ENCODE measurements around the gene SLC25A15.
A peak's percentile ranks its signal among the peaks of the same experiment; 100 is the strongest.

SLC25A15 gene

DNA sequence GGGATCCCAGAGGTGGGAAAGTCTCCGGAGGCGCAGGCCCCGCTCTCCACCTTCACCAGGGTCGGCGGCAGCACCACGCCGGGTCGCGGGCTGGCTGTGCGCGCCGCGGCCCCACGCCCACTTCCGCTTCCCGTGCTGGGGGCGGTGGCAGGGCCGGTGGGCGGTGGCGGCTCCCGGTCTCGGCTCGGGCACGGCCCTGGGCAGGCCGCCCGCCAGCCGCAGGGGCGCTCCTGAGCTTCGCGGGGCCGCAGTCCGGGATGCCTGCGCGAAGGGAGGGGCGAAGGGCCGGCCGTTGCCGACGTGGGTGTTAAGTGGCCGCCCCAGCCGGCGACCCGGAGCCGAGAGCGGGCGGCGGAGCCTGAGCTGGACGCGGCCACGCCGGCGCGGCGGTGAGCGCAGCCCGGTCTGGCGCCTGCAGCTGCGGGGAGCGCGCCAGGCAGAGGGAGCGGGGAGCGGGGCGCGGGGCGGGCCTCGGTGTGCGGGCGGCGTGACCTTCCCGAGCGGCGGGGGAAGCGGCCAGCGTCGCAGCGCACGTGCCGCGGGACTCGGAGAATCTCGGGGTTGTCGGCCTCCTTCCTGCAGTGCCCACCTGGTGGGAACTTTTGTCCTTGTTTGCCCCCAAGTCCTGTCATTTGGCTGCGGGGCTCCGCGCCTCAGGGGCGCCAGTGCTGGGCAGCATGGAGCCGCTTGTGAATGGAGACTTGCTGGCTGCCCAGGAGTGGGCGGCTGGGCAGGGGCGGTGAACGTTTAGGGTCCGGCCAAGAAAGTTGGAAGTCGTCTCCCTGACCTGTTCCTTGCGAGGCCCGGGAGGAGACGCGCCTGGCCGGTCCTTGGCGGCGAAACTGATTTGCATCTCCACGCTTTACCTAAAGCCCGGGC is at the start of gene SLC25A15:
Gene SLC25A15 (plus strand): TSS at position 337 of the 879 bp plus-strand sequence. CDS start 3,616 bp downstream, outside the sequence.
- DNase-seq, result peak; percentile 35

GRCh38 chr13:40749327-40749726 is 40.1 kb upstream of the SLC25A15 start:
- DNase-seq, result no peak

- DNase-seq, result no peak
Observed at GRCh38 chr13:40755082-40755700, 34.2 kb upstream of the SLC25A15 start.

GRCh38 chr13:40756042-40756441 is 33.4 kb upstream of the SLC25A15 start:
- DNase-seq, result no peak

DNA sequence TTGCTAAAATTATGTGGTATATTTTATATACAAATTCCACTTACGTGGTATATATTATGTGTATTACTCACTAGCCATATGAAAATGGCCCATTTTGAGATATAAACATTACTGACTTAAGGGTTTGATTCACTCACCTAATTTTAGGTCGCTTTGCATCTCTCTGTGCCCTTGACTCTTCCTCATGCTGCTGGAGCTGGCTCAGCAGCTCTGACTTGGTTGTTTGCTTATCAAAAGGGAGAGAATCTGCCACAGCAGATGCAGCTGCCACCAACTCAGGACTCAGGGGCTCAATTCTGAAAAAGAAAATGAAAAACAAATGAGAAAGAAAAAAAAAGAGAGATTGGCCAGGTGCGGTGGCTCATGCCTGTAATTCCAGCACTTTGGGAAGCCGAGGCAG is 30.6 kb upstream of the SLC25A15 start:
- DNase-seq, result no peak

- DNase-seq, result no peak
Observed at GRCh38 chr13:40762849-40763248, 26.6 kb upstream of the SLC25A15 start.

- no peak for DNase-seq
Observed at GRCh38 chr13:40764587-40765403, 24.6 kb upstream of the SLC25A15 start.

DNA sequence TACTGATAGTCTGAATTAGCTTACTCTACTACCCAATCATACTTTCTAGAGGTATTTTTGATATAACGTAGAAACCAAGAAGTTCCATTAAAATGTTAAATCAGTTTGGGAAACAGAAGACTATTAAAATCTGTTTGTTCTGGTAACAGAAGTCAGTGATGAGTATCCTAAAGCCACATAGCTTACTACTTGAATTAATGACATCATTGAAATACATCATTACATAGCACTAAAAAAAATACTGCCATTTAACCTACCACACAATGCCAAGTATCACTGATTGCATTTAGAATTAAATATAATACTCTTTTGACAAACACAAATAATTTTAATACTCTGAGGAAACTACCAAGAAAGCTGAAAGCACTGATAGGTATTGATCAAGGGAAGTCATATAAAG is 23.8 kb upstream of the SLC25A15 start:
- no peak for DNase-seq

- DNase-seq, result no peak
Observed at GRCh38 chr13:40769970-40770369, 19.4 kb upstream of the SLC25A15 start.

DNA sequence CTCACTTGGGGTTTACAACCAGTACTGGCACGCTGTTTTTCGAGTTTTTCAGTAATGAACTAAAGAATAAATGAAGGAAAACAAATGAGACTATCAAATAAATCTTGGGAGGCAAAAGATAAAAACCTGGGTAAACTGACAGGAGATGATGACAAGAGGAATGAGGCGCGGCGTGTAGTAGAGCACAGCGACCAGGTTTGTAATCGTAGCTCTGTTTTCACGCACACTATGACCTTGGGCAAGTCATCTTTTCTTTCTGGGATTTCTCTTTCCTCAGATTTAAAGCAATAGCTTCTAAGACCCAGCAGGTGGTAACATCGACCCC is 18.8 kb upstream of the SLC25A15 start:
- no peak for DNase-seq

- peak; percentile 73 for DNase-seq
Observed at GRCh38 chr13:40770934-40771618, 18.3 kb upstream of the SLC25A15 start, which contains the start of gene MRPS31. MRPS31 (minus strand) TSS chr13:40771190; CDS start chr13:40771136, 54 bp downstream.

DNA sequence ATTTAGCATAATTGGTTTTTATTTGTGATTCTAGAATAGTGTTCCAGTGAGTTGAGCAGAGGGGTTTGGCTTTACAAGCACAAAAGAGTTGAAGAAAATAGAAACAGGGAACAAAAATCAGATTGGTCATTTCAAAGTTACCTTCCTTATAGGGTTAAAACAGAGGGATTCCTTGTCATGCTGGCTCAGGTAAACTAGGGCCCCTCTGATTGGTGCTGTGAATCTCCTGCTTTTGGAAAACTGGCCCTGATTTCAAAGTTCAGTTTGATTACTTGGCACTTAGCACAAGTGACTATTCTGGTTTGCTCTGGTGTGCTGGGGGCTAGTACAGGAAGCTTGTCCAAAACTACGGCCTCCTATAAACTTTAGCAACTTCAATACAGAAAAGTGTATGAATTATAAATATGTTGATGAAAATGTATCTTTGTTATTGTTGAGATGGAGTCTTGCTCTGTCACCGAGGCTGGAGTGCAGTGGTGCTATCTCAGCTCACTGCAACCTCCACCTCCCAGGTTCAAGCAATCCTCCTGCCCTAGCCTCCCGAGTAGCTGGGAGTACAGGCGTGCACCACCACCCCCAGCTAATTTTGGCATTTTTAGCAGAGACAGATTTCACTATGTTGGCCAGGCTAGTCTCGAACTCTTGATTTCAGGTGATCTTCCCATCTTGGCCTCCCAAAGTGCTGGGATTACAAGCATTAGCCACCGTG is 16.5 kb upstream of the SLC25A15 start:
- no peak for DNase-seq

DNA sequence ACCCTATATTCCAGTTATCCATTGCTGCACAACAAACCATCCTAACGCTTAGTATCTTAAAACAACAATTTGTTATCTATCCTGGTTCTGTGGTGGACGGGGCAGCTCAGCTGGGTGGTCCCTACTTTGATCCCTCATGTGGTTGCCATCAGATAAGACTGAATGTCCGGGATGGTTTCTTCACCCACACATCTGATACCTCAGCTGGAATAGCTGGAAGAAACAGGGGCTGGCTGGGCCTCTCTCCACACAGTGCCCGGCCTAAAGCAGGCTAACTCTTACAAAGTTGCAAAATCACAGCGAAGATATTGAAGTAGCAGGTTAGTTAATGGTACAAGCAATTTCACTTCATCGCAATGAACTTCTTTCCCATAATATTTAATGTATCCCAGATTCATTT is 14.7 kb upstream of the SLC25A15 start:
- DNase-seq, result no peak

- DNase-seq, result no peak
Observed at GRCh38 chr13:40776232-40776631, 13.2 kb upstream of the SLC25A15 start.

GRCh38 chr13:40776681-40777165 is 12.7 kb upstream of the SLC25A15 start:
- no peak for DNase-seq

GRCh38 chr13:40777166-40777808 is 12.1 kb upstream of the SLC25A15 start:
- peak; percentile 23 for DNase-seq

GRCh38 chr13:40777809-40778175 is 11.6 kb upstream of the SLC25A15 start:
- no peak for DNase-seq

- DNase-seq, result no peak
Observed at GRCh38 chr13:40779049-40779448, 10.4 kb upstream of the SLC25A15 start.

DNA sequence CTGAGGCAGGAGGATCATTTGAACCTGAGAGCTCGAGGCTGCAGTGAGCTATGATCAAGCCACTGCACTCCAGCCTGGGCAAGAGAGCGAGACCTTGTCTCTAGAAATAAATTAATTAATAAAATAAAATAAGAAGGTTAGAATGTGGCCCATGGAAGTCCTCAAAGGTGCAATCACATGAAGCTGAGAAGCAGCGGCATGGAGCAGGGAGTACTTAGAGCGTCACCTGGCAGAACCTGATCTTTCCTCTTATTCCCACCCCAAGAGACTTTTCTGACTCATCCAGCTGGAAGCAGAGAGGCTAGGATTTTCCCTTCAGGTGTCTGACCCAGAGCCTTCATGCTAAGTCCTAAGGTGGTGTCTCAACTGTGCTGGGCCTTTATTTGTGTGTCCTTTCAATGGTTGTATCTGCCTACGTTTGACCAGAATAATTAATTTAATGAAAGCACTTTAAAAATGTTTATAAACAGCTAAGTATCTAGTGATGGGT is 9.6 kb upstream of the SLC25A15 start:
- no peak for DNase-seq

DNA sequence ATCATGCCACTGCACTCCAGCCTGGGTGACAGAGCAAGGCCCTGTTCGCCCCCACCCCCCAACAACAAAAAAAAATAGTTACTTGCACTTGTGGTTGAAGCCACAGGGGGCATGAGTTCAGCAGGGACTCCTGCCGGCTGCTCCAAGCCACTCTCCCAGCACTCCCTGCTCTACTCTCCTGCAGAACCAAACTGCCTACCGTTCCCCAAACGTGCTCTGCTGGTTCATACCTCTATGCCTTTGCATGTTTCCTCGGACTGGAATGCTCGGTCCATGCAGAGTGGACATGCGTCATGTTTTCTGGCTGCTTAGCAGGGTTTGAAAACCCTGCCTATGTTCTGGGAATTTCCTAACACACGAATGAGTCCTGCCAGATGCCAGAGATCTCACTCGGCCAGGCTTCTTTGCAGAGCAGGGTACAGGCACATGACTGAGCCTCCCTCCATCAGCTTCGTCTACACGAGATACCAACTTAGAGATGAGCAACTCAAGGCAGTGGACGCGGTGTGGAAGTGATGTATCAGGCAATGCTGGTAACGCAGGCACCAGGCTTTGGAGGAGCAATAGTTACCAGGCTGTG is 8.5 kb upstream of the SLC25A15 start:
- DNase-seq, result no peak

DNA sequence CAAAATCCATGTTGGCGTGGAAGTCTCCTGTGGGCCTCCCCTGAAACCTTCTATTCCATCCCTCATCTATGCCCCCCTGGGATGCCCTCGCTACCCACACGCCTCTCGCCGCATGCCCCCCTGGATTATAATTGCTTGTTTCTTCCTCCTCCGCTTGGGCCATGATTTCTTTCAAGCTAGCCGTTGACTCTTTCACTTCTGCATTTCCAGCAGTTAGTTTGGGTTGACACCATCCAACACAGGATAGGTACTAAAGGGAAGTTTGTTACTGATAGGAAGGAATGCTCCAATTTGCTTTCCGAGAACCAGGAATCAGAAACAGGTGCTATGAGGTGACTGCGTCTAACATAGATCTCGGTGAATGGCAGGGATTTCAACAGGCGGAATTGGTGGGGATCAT is 7.7 kb upstream of the SLC25A15 start:
- DNase-seq, result no peak

Measured in NCI-H1105 (cell line).